GM19372 (cell line): ENCODE results near the gene DRGX.

Experiments
- ATAC-seq: cut with Tn5 transposase; IDR thresholded peaks from one replicate; pipeline ENCODE4 v1.9.1; 2021; ENCODE audit warnings: mild to moderate bottlenecking, low read depth, moderate library complexity; ENCODE audit not compliant: unreplicated experiment

The DRGX gene

DNA sequence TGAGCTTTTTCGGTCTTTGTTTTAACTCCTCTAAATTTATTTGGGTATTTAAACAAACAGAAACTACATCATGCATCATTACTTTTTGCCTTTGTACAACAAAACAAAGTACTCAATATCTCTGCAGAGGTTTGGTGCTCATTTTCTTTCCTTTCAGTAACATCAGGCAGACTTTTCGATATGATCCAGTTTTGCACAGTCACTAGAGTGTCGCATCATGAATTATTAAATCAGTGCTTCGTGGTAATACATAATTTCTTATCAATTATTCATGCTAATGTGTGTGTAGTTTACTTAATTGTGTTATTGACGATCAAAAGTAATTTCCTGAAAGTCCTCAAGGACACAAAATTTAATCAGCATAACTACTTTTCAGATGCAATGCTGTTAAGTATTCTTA is 31.8 kb downstream of the DRGX start:
- no peak for ATAC-seq

- no peak for ATAC-seq
Measured at GRCh38 chr10:49363309-49364031, 32.4 kb downstream of the DRGX start.

GRCh38 chr10:49362596-49363260 is 33.2 kb downstream of the DRGX start:
- peak; percentile 93 for ATAC-seq

GRCh38 chr10:49361735-49362568 is 33.9 kb downstream of the DRGX start:
- ATAC-seq, result no peak

- no peak for ATAC-seq
Measured at GRCh38 chr10:49361178-49361554, 34.7 kb downstream of the DRGX start.

DNA sequence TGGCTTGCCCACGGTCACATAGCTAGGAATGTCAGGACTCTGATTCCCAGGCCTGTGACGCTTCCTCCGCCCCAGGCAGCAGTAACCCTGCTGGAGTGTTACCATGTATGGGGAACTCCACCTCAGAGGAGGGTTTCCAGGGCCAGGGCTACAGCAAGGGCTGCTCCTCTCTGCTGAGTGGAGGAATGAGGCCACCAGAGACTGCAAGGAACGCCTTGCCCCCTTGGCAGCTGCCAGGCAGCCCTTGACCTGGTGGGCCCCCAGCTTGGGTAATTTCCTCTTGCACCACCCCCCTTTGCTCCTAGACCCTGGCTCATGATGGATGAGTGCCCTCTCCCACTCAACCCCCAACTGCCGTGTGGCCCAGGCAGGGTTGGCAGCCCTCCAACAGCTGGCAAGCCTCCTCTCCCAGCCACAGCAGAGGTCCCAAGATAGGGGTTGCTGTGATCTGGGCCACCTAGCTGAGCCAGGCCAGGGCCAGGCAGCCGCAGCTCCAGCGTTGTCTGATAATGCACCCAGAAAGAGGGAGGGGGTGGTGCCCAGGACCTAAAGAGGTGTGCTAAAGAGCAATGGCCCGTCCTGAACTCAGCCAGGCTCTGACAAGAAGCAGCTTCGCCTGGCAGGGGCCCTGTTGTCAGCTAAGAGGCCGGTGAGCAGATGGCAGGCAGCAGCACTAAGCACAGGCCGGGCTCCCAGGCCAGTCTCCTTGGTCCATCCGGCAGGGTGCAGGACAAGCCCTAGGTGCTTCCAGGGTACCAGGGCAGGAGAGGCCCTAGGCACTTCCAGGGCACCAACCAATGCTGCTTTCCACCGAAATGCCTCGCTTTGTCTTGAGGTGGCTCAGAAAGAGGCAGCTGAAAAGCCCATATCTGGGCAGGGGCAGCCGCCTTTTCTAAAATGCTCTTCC is 35.4 kb downstream of the DRGX start:
- no peak for ATAC-seq

GRCh38 chr10:49359349-49360270 is 36.3 kb downstream of the DRGX start:
- no peak for ATAC-seq

- ATAC-seq, result no peak
Measured at GRCh38 chr10:49357910-49358309, 38.0 kb downstream of the DRGX start.

GRCh38 chr10:49356944-49357343 is 38.9 kb downstream of the DRGX start:
- no peak for ATAC-seq

- ATAC-seq, result no peak
Measured at GRCh38 chr10:49356181-49356580, 39.7 kb downstream of the DRGX start.

GRCh38 chr10:49355221-49355620 is 40.7 kb downstream of the DRGX start:
- ATAC-seq, result no peak

DNA sequence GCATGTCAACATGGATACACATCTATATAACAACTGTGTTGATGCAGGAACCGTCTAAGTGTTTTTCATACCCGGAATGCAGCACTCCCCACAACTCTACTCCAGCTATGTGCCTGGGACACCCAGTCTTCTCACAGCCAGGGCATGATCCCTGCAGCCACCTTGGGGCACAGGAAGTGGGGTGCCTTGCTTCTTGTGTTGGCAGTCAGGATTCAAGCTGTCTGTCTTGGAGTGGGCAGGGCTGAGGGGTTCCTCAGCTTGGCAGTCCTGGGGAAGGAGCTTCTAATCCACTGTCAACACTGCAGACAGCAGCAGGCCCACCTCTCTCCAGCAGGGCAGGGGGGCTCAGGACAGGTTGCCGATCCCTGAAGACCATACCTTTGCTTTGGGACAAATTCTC is 41.3 kb downstream of the DRGX start:
- ATAC-seq, result no peak

DNA sequence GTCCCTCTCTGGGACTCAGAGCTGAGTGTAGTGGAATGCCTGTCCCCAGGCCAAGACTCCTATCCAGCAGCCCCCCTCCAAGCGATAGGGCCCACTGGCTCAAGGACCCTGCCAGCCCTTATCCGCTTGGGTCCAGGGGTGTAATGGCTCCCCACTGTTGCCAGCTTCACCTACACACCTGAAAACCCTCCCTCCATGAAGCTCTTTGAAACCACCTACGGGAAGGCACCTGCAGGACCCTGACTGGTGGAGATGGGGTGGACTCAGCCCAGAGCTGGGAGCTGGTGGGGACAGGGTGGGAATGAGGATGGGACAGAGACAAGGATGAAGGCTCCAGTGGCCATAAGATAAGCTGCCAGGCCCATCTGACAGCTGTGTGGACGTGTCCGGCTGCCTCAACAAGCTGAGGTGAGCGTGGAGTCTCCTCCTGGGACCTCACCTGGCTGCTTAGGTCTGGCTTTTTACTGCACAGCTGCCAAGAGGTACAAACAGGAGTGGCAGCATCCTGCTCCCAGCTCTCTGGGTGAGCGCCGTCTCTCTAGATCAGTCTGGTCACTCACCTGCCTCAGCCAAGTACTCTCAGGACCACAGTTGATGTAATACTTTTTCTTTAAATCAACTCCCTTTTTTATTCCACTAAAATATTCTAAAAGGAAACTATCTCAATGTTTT is 41.9 kb downstream of the DRGX start:
- ATAC-seq, result no peak

GRCh38 chr10:49353026-49353894 is 42.6 kb downstream of the DRGX start:
- no peak for ATAC-seq

DNA sequence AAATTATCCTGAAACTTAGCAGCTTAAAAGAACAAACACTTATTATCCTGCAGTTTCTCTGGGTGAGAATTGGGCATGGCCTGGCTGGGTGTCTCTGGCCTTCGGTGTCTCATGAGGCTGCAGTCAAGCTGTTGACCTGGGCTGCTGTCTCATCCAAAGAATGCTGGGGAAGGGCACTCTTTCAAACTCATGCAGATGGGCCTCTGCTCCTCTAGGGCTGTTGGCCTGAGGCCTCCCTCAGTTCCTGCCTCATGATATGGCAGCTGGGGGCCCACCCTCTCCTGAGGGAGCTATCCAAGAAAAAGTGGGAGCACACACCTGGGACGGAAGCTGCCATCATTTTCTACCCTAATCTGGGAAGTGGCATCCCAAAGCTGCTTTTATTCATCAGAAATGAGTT is 43.6 kb downstream of the DRGX start:
- no peak for ATAC-seq

DNA sequence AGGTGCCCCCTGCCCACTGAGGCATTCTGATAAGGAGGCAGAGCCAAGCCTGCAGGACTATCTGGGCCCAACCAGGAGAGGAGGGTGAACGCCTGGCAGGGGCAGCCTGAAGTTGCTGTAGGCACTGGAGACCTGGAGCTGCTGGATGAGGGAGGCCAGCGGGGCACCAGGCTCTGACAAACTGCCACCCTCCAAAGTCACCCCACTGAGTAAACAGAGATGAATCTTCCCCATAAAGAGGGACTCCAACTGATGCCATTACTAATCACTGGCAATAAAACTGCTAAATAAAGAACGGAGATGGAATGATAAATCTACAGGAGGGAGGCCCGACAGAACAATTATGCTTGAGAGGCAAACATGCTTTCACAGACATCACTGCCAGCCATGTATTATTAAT is 44.2 kb downstream of the DRGX start:
- no peak for ATAC-seq

DNA sequence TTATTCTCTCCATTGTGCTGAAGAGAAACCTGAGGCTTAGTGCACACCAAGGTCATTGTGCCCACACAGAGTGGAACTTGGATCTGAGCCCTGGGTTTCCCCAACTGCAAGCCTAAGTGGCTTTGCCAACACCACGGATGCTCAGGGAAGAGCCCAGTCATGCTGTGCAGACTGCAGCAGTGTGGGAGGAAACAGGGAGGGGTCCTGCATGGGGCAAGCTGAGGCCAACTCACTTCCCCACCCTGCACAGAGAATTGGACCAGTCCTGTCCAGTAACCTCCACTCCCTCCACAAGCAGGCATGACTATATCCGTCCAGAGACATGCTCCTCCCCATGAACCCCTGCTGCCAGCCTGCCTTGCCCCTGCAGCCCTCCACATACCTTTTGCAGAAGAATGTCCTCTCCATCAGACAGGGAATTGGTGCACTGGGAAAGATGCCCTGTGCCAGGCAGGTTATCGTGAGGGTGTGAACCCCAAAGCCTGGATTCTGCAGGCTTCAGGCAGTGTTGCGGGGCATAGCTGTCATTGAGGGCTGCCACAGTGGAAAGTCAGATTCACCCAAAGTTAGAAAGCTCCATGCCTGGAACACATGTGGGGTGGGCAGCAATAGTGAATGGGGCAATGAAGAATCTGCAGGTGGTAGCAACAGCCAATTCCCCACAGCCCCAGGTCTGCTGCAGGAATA is 44.9 kb downstream of the DRGX start:
- no peak for ATAC-seq
